HG03354 (cell line): ENCODE data around the gene BARHL1.

Experiments used
- ATAC-seq: cut with Tn5 transposase; IDR thresholded peaks from one replicate; pipeline ENCODE4 v1.9.1; 2021; ENCODE audit warnings: mild to moderate bottlenecking; ENCODE audit not compliant: unreplicated experiment, poor library complexity, severe bottlenecking

The BARHL1 gene

DNA sequence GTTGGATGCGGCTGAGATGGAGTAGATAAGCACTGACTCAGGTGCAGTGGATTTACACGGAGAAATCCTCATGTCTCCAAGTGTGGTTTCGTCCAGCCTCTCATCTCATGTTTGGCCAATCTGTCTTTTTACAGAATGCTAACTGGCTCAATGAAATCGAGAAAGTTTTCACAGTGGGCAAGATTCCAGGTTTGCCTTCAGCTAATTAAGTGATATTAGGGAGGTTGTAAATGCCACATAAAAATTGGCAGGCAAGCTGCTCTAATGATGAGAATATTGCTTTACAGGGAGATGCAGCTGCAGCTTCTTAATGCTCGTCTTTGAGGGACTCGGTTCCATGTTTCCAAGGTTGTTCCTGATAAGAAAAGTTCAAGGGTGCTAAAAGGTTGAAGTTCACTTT lies 23.7 kb downstream of the BARHL1 start:
- no peak for ATAC-seq

DNA sequence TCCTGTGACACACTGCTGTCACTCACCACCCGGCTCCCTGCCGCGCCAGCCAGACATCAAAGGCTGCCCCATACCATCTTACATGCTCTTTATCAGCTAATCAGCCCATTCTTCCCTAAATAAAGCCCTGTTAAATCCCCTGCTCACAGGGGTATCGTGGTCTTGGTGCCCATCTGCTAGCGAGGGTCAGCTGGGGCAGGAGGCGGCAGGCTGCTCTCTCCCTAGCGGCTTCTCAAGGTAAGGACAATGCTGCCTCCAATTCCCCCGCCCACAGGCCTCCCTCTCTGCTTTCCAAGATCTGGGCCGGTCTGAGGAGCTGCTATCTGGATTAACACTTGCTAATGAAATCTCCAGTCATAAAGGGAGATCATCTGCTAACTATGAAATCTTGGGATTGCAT lies 26.8 kb downstream of the BARHL1 start:
- ATAC-seq = no peak

DNA sequence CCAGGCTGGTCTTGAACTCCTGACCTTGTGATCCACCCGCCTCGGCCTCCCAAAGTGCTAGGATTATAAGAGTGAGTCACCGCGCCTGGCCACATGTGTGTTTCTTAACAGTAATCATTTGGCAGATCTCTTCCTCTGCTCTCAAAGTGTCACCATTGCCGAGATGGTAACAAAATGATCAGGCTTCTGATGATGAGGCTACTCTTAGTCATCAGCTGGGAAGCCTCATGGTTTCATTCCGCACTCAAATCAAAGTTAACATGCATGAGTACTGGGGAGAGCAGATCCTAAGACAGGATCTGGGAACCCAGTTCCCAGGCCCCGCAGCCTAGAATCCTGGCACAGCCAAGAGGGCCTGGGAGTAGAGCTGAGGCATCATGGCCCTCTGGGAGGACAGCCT lies 27.4 kb downstream of the BARHL1 start:
- ATAC-seq = no peak

DNA sequence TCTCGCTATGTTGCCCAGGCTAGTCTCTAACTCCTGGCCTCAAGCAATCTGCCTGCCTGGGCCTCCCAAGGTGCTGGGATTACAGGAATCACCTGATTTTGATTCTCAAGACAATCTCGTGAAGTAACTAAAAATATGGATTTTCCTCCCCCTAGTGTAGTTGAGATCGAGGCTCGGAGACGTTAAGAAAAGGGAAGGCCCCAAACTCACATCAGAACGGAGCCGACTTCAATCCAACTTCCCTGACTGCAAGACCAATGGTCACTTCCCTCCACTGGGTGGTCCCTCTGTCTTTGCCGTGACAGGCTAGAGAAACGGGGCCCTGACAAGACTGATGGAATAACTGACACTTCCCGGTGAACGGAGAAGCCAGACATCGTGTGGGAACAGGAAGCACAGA lies 28.3 kb downstream of the BARHL1 start:
- ATAC-seq = no peak

DNA sequence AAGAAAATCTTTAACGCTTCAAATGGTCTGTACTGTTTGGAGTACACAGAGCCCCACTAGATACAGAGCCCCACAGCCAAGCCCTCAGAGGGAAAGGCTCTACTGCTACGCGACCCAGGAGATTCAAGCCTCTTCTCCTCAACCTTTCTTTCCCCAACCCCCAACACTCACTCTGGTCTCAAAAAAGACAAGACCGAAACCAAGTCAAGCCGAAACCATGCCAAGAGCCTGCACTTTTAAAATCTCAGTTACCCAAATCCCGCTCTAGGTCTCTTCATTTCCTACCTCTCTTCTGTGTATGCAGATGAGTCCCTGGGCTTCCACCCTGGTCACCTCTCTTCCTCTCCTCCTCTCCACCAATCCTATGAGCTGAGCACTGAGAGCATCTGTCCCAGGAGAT lies 31.9 kb downstream of the BARHL1 start:
- no peak for ATAC-seq

DNA sequence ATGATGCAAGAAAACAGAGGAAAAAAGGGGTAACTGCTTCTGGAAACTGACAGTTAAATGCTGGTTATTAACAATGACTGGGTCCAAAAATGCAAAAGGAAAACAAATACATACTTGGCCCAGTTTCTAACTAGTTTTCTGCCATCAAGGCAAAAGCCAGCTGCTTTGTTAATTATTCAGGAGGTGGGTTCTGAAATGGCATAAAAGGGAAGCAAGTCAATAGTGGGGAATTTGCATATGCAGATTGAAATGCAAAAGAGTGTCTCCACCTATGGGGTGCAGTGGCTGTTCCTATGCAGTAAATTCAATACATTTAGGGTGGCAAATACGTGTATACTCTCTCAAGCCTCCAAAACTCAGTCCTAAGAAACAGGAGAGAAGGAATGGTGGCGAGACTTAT lies 33.4 kb downstream of the BARHL1 start:
- no peak for ATAC-seq

DNA sequence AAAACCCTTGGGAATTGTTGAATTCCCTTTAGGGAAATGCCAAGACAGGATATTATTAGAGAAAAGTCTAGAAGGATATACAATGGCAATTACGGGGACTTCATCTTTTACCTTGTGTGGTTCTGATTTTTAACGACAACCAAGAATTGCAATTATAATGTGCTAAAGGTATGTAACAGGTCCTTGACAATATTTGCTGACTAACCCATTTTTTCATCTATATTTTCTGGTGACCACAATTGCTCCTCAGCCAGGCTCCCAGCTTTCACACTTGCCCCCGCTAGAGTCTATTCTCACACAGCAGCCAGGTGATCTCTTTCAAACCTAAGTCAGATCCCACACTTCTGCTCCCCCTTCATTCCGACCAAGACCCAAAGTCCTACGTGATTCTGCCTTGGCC lies 34.3 kb downstream of the BARHL1 start:
- ATAC-seq = no peak

DNA sequence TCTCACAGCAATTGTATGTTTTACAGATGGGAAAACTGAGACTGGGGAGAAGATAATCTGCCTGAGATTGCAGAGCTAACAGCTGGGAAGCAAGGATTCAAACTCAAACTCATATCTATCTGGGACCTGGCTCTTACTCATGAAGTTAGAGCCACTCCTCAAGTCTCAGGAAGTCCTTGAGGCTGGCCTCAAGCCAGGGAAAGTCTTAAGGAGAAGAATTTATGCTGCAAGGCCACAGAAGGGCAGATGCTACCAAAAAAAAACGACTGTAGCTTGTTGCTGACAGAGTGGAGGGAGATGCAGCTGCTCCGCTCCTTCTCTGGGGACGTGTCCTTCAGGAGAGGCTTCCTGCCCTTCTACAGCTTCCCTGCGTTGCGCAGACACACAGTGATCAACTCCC lies 39.8 kb downstream of the BARHL1 start:
- no peak for ATAC-seq

DNA sequence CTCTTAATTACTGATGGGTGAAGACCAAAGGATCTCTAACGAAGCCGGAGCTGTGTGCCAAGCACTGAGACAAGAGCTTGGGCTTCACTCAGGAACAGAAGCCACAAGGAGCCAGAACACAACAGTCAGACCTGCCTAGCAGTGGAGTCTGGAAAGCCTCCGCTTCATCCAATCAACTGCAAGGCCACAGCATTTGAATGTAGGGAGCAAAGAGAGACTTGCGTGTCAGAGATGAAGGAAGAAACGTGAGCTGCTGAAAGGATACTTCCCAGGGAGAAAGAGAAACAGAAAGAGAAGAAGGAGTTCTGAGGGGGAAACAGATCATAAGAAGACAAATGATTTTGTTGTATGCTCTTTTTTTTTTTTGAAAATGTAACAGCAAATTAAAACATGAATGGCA lies 43.9 kb downstream of the BARHL1 start:
- ATAC-seq = no peak

DNA sequence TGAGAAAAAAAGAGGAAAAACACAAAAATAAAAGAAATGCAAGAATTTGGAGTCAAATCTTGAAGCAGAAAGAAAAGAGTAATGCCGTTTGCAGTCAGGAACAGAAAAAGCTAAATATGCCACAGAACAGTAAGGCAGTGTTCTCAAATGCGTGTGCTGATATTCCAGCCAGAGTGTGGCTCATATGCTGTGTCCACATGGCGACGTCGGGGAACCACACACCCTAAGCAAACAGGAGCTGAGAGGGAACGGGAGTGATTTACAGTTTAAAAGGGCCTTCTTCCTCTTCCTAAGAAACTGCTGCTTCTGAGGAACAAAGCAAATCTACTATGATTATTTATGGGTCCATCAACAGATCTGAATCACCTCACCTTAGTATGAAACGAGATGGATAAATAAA lies 44.7 kb downstream of the BARHL1 start:
- no peak for ATAC-seq

DNA sequence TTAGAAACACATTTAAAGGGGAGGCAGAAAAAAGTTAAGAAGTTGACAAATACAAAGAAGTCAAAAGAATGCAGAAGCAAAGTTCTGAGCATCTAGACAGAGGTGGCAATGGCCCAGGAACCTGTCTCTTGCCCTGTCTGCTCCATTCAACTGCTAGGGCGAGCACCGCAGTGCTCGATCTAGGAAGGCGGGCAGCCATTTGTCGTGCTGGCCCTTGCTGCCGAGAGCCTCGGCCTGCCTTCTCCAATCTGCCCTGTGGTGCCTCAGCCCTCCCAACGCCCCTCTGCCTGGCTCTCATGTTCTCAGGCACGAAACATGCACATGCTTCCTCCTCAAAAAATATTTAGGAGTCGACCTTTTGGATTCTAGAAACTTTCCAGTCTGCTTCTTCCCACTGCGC lies 45.2 kb downstream of the BARHL1 start:
- ATAC-seq = no peak

DNA sequence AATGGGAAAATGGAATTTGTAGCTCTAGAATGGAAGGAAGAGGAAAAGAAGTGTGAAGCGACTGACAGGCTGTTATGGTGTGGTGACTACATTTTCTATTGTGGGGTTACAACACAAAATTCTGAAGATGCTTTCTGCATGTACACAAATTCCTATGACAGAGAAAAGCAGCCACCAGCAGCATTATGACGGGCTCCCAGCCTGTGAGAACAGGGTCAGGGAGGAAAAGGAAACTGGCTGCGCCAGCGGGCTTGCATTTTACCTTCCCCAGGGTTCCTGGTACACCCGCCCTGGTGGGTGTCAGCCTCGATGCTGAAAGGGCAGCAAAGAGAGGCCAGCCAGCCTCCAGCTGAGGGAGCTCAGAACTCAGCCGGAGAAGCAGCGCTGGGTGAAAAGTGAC lies 46.3 kb downstream of the BARHL1 start:
- no peak for ATAC-seq

DNA sequence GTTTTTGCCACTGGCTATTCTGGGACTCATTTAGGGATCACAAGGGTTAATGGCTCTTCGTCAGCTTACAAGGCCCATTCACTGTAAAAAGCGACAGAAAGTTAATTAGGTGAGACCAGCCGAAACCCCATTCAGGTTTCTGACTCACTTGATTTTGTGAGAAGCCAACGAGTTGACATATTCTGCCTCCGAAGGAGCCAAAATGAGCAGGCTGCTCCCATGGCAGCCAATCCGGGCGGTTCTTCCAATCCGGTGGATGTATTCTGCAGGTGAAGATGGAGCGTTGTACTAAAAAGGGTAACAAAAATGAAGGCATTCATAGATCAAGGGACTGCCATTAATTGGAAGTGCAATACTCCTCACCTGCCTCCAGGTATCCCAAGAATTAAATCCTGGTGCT lies 47.7 kb downstream of the BARHL1 start:
- no peak for ATAC-seq

DNA sequence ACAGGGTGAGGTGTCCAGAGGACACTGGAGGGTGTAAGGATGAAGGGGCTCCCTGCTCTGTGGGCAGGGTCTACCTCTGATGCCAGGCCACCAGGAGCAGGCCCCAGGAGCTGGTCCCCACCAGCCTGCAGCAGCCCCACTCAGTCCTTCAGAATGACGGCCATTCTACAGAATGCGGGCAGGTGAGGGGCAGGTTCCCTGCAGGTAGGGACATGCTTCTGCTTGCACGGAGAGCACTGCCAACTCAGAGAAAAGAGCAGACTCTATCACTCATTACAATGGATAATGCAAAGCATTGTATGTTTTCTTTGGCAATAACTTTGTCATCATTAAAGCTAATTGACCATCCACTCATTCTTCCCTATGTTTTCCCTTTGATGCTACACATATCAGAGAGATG lies 48.4 kb downstream of the BARHL1 start:
- no peak for ATAC-seq

DNA sequence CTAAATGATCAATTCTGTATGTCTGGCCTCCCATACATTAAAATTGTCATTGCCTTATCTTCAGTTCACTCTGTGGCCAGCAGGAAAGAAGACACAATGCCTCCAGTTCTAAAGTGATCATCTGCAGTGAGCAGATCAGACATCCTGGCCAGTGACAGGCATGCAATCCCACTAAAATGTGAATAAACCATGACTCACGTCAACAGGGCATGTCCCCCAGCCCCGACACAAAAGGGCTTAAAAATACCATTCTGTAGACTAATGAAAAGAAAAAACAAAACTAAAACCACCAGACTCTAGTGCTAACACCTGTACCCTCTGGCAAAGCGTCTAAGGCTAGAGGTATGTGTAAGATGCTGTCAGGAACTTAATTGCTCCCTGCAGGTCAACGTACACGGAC lies 48.9 kb downstream of the BARHL1 start:
- no peak for ATAC-seq

DNA sequence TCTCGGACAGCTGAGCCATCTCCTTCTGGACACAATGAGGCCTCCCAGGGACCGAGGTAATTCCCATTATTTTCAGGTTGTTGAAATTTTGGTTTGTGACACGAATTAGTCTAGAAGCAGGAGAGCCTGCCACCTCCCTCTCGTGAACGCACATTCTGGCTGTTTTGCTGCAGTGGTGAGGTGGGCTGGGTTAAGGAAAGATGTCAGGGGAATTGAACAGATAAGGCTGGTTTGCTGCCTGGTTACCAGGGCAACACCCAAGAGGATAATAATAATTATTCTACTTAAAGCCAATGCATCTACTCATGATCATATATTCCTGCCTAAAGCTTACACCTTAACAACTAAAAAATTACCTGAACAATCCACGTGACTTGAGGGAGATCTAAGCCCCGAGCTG lies 49.3 kb downstream of the BARHL1 start:
- no peak for ATAC-seq

DNA sequence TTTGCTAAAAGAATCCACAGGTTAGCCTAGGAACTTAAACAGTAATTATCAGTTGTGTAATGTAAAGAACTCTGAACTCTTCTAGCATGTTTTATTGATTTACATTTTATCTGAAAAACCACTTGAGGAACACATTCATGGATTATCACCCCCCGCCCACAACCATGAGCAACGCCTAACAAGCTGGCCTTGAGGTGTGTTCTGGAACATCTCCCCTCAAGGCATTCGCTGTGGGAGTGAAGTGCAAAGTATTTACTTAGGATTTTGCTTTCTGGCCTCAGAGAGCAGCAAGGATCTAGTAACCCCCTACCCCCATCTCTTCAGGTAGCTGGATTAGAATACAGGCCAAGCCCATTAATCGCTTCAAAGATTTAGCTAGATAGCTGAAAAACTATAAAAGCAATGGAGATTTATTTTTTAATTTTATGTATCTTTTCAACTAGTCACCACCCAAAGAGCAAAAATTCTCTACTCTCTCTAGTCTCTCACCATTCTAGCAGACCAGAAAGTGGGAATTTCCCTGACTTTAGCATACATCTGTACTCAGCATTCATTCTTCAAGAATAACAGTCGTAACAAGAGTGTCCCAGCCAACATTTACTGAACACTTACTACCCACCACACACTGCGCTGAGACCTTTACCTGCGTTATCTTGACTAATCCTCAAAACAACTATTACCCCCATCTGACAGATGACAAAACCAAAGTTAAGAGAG lies 50.2 kb downstream of the BARHL1 start:
- ATAC-seq = no peak

DNA sequence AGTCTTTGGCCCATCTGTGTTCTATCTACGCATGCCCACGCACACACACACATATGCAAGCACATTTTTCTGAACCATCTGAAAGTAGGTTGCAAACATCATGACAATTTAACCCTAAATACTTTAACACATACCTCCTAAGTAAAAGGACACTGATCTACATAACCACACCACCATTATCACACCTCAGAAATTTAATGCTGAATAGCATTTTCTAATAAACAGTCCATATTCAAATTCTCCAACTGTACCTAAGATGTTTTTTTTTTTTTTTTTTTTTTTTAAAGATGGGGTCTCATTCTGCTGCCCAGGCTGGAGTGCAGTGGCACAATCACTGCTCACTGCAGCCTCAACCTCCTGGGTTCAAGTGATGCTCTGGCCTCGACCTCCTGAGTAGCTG lies 51.9 kb downstream of the BARHL1 start:
- no peak for ATAC-seq

DNA sequence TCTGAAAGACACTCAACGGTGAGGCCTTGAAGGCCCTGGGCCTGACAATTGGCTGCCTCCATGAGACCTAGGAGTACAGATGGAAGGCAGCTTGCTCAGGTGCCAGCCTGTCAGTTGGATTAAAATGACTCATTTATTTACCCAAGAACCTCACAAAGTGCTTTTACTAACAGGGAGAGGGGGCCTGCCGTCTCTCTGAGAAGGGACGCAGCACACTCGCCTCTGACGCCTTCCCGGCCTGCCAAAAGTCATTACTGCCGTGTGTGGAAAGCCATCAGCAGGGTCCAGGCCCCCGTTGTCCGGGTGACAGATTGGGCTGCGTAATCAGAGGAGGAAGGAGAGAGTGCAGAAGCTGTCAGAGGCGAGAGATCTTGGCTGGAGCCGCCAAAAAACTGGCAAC lies 54.9 kb downstream of the BARHL1 start:
- no peak for ATAC-seq

DNA sequence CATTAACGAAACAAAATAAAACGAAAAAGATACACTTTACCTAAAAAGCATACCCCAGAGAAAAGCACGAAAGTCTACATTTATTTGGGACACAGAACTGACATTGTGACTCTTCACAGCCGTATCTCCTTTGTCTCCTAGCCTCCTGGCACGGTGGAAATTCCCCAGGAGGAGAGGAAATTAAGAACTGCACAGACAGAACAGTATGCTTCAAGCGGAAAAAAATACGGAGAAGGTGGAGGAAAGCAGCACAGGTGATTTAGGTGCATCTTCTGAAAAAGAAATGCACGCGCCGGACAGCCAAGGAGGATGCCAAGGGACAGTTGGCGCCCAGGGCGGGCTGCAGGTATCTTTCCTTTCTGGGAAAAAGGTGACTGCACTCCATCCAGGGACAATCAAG lies 55.4 kb downstream of the BARHL1 start:
- ATAC-seq = no peak

DNA sequence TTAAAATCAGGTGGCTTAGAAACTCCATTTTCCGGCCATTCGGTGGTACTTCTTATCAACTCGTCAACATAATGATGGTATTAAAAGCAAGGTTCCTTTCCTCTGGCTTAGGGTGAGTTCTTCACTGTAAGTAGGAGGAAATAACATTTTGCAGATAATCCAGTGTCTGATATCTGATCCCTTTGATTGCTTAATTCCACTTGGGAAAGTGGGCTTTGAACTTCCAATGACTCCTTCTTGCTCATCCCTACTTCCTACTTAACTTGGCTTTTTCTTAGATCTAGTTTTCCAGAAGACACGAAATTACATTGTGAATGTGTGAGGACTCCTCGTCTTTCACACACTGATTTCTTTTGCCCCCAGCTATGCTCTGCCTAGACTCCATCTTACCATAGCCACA lies 55.8 kb downstream of the BARHL1 start:
- ATAC-seq = no peak

DNA sequence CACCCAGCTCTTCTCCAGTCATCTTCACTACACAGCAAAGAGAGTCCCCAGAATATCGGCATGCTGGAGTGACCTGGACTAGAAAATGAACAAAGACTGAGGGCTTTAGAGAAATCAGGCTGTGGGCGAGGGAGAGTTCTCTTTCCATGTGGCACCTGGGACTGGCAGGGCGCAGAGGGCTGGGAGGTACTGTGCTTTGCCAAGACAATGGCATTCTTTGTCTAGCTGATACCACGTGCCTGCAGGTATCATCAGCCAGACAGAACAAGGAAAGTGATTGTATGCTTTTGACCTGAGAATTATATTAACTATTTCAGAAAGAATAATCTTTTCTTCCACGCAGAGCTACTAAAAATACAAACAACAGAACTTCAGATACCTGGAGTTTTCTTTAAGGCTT lies 56.9 kb downstream of the BARHL1 start:
- ATAC-seq = no peak
